Measurements from ENCODE around the gene PCDHGB4.
"Not testable (repeated sequence)": the region's sequence is repeated elsewhere in the genome, so short reads cannot be mapped to it uniquely, and the experiment has no call there.

PCDHGB4 gene

DNA sequence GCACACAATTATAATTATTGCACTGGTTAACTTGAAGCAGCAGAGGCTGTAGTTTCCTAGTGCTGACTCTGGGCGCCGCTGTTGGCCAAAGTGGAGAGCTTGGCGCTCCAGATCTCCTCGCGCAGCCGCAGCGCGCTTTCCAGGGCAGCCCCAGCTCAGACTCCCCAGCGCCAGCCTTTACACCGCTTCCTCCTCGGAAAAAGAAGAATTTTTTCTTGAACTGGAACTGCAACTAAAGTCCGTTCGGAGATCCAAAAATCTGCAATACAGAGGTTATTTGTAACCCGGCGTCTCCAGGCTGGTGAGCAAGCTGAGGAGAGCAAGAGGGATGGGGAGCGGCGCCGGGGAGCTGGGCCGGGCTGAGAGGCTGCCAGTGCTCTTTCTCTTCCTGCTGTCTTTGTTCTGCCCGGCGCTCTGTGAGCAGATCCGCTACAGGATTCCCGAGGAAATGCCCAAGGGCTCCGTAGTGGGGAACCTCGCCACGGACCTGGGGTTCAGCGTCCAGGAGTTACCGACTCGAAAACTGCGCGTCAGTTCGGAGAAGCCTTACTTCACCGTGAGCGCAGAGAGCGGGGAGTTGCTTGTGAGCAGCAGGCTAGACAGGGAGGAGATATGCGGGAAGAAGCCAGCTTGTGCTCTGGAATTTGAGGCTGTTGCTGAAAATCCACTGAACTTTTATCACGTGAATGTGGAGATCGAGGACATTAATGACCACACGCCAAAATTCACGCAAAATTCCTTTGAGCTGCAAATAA is at the start of gene PCDHGB4:
TSS of gene PCDHGB4 (plus strand) at position 142 of the 755 bp plus-strand sequence. CDS start at position 329, 187 bp downstream.
- not testable (repeated sequence) for DNase-seq (ENCODE audit: low spot score)

DNA sequence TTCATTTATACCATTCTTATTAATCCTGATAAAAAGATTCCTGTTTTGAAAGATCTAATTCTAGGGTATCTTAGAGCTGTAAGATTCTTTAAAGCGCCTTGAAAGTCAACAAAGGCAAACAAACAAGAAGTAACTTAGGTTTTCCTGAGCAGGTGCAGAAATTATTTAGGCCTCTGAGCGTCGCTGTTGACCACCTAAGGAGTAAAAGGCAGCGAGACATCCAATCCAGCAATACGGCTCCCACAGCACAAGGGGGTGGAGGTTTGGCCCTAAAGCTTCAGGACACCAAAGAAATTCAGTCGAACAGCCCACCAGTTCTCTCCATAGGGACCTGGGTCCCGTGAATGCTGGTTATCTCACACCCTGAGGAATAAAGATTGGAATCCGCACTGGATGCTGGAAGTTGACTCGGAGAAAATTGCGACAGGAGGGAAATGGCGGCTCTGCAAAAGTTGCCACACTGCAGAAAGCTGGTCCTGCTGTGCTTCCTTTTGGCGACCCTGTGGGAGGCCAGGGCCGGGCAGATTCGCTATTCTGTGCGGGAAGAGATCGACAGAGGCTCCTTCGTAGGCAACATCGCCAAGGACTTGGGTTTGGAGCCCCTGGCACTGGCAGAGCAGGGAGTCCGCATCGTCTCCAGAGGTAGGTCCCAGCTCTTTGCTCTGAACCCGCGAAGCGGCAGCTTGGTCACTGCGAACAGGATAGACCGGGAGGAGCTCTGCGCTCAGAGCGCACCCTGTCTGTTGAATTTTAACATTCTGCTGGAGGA is 48.8 kb upstream of the PCDHGB4 start, which contains the start of gene PCDHGA2:
TSS of gene PCDHGA2 (plus strand) at position 223 of the 769 bp plus-strand sequence.
- no peak for DNase-seq (ENCODE audit: low spot score)

DNA sequence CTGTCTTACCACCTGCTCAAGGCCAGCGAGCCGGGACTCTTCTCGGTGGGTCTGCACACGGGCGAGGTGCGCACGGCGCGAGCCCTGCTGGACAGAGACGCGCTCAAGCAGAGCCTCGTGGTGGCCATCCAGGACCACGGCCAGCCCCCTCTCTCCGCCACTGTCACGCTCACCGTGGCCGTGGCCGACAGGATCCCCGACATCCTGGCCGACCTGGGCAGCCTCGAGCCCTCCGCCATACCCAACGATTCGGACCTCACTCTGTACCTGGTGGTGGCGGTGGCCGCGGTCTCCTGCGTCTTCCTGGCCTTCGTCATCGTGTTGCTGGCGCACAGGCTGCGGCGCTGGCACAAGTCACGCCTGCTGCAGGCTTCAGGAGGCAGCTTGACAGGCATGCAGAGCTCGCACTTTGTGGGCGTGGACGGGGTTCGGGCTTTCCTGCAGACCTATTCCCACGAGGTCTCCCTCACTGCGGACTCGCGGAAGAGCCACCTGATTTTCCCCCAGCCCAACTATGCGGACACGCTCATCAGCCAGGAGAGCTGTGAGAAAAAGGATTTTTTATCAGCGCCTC is 46.6 kb upstream of the PCDHGB4 start:
- not testable (repeated sequence) for DNase-seq (ENCODE audit: low spot score)

DNA sequence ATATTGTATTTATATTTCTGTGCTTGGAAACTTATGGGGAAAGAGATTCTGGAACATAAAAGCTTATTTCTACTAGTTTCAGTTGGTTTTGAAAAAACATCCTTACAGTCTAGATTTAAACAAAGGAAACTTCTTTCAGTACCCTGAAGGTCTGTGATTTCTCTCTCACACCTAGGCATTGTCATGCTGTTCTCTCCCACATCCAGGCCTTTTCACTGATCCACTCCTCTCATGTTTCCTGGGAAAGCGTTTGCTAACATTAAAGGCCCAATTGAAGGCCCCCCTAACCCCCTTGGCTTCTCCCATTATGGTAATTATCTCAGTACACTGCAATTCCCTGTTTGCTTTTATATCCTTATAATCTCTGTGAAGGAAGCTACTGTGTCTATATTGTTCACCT is 44.7 kb upstream of the PCDHGB4 start:
- DNase-seq (ENCODE audit: low spot score), result no peak

DNA sequence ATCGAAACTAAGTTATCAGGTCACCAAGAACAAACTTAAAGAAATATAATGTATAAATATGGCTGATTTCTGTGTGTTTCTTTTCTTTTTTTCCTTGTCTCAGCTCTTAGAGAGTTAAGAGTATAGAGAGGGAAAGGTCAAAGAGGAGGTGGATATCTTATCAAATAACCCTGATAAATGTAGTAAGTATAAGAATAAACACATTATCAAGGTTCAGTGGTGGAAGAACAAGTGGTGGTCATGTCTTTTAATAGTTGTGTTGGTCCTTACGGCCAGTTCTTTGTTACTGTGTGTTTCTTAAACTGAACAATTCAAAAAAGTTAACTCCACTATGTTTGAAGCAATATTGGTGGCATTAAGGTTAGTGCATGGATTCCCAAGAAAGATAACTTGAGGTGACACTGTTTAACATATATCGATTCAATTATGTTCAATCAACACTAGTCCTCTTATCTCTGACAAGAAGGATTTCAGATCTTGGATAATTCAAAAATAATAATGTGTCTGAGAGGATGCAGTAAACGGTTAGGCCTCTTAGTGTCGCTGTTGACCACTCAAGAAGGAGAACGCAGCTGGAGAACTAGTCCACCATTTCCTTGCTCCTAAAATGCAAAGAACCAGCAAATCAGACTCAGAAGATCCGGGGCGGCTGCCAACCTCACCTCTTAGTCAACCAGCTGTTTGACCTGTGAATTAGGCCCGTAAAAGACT is 44.1 kb upstream of the PCDHGB4 start, which contains the start of gene PCDHGA3:
TSS of gene PCDHGA3 (plus strand) at position 588 of the 711 bp plus-strand sequence. CDS start 205 bp downstream, outside the sequence.
- no peak for DNase-seq (ENCODE audit: low spot score)

DNA sequence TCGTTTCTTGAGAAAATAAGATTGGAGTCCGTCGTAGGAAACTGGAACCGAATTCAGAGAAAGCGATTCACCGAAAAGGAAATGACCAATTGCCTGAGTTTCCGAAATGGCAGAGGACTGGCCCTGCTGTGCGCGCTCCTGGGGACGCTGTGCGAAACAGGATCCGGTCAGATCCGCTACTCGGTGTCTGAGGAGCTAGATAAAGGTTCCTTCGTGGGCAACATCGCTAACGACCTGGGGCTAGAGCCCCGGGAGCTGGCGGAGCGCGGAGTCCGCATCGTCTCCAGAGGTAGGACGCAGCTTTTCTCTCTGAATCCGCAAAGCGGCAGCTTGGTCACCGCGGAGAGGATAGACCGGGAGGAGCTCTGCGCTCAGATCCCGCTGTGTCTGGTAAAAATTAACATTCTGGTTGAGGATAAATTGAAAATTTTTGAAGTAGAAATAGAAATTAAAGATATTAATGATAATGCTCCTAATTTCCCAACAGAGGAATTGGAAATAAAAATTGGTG is 43.5 kb upstream of the PCDHGB4 start:
- DNase-seq (ENCODE audit: low spot score), result no peak

DNA sequence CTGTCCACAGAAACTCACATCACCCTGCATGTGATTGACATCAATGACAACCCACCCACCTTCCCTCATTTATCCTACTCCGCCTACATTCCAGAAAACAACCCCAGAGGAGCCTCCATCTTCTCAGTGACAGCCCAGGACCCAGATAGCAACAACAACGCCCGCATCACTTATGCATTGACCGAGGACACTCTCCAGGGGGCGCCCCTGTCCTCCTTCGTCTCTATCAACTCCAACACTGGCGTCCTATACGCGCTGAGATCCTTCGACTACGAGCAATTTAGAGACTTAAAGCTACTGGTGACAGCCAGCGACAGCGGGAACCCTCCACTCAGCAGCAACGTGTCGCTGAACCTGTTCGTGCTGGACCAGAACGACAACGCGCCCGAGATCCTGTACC is 42.2 kb upstream of the PCDHGB4 start:
- no peak for DNase-seq (ENCODE audit: low spot score)

DNA sequence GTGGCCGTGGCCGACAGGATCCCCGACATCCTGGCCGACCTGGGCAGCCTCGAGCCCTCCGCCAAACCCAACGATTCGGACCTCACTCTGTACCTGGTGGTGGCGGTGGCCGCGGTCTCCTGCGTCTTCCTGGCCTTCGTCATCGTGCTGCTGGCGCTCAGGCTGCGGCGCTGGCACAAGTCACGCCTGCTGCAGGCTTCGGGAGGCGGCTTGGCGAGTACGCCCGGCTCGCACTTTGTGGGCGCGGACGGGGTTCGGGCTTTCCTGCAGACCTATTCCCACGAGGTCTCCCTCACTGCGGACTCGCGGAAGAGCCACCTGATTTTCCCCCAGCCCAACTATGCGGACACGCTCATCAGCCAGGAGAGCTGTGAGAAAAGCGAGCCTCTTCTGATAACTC is 41.5 kb upstream of the PCDHGB4 start:
- DNase-seq (ENCODE audit: low spot score), result not testable (repeated sequence)

DNA sequence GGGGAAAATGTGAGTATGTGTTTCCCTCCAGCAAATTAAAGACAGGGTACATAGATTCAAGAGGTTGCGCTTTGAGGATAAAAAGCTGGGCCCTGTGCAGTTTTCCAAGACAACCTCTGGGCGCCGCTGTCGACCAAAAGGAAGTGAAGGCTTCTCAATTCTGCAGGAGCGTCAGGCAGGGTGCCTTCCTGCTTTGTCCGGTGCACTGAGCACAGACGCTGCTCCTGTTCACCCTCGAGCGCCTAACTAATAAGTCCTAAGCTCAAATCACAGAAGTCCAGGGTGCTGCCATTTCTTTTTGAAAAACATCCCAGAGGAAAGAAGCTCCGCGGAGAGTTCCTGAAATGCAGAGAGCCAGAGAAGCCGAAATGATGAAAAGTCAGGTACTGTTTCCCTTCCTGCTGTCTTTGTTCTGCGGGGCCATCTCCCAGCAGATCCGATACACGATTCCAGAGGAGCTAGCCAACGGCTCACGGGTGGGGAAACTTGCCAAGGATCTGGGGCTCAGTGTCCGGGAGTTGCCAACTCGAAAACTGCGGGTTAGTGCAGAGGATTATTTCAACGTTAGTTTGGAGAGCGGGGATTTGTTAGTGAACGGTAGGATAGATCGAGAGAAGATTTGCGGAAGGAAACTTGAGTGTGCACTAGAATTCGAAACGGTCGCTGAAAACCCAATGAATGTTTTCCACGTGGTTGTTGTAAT is 37.4 kb upstream of the PCDHGB4 start, which contains the start of gene PCDHGB1:
TSS of gene PCDHGB1 (plus strand) at position 183 of the 703 bp plus-strand sequence. CDS start at position 345, 162 bp downstream.
- DNase-seq (ENCODE audit: low spot score), result no peak

DNA sequence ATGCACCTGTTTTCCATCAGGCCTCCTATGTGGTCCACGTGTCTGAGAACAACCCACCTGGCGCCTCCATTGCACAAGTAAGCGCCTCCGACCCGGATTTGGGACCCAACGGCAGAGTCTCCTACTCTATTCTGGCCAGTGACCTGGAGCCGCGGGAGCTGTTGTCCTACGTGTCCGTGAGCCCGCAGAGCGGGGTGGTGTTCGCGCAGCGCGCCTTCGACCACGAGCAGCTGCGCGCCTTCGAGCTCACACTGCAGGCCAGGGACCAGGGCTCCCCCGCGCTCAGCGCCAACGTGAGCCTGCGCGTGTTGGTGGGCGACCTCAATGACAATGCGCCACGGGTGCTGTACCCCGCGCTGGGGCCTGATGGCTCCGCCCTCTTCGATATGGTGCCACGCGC is 35.9 kb upstream of the PCDHGB4 start:
- no peak for DNase-seq (ENCODE audit: low spot score)

DNA sequence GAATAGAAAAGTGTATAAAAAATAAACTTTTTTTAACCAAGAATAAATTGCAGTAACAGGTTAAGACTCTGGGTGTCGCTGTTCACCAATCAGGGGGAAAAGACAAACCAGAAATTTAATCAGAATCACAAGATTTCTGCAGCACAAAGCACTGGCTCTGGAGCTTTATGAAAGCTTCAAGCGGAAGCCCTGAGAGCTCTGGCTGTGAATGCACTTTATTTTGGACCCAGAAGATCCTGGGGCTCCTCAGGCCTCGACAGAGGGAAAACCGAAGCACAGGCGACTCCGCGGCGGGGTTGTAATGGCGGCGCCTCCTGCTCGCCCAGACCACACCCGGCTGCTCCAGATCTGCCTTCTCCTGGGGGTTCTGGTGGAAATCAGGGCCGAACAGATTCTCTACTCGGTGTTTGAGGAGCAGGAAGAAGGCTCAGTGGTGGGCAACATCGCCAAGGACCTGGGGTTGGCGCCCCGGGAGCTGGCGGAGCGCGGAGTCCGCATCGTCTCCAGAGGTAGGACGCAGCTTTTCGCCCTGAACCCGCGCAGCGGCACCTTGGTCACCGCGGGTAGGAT is 32.5 kb upstream of the PCDHGB4 start, which contains the start of gene PCDHGA4:
TSS of gene PCDHGA4 (plus strand) at position 122 of the 570 bp plus-strand sequence. CDS start at position 209, 87 bp downstream.
- DNase-seq (ENCODE audit: low spot score), result no peak

DNA sequence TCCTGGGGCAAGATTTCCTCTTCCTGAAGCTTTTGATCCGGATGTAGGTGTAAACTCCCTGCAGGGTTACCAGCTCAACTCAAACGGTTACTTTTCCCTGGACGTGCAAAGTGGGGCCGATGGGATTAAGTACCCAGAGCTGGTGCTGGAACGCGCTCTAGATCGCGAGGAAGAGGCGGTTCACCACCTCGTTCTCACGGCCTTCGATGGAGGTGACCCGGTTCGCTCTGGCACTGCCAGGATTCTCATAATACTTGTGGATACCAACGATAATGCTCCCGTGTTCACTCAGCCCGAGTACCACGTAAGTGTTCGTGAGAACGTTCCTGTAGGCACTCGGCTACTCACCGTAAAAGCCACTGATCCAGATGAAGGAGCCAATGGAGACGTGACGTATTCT is 31.9 kb upstream of the PCDHGB4 start:
- DNase-seq (ENCODE audit: low spot score), result no peak

DNA sequence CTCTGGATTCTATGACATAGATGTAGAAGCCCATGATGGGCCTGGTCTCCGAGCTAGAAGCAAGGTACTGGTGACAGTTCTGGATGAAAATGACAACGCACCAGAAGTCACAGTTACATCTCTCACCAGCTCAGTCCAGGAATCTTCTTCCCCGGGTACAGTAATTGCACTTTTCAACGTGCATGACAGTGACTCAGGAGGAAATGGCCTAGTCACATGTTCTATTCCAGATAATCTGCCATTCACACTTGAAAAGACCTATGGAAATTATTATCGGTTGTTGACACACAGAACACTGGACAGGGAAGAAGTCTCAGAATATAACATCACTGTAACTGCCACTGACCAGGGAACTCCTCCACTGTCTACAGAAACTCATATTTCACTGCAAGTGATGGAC is 31.4 kb upstream of the PCDHGB4 start:
- DNase-seq (ENCODE audit: low spot score), result no peak

DNA sequence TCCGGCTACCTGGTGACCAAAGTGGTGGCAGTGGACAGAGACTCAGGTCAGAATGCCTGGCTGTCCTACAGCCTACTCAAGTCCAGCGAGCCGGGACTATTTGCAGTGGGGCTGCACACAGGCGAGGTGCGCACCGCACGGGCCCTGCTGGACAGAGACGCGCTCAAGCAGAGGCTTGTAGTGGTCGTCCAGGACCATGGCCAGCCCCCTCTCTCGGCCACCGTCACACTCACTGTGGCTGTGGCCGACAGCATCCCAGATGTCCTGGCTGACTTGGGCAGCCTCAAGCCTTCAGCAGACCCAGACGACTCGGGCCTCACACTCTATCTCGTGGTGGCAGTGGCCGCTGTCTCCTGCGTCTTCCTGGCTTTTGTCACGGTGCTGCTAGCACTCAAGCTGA is 30.5 kb upstream of the PCDHGB4 start:
- no peak for DNase-seq (ENCODE audit: low spot score)

DNA sequence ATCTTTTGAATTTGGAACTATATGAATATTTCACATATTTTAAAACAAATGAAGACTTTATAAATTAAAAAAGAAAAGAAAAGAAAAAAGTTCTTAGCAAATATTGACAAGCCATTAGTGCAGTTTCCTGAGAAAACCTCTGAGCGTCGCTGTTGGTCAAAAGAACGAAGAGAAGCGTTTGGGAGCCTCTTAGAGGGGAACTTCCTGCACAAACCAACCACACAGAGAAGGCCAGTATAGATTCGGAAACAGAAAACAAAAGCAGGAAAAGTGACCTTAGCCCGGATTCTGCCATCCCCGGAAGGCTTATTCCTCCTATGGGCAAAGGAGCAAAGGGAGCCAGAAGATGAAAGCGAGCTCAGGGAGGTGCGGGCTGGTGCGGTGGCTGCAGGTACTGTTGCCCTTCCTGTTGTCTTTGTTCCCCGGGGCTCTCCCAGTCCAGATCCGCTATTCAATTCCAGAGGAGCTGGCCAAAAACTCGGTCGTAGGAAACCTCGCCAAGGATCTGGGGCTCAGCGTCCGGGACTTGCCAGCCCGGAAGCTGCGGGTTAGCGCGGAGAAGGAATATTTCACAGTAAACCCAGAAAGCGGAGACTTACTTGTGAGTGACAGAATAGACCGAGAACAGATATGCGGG is 27.6 kb upstream of the PCDHGB4 start, which contains the start of gene PCDHGB2:
TSS of gene PCDHGB2 (plus strand) at position 205 of the 637 bp plus-strand sequence. CDS start at position 347, 142 bp downstream.
- DNase-seq (ENCODE audit: low spot score), result no peak

DNA sequence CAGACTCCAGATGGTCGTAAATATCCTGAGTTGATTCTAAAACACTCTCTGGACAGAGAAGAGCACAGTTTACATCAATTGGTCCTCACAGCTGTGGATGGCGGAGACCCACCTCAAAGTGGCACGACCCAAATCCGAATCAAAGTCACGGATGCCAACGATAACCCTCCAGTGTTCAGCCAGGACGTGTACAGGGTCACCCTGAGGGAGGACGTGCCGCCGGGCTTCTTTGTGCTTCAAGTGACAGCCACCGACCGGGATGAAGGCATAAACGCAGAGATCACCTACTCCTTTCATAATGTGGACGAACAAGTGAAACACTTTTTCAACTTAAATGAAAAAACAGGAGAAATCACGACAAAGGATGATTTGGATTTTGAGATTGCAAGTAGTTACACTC is 26.8 kb upstream of the PCDHGB4 start:
- no peak for DNase-seq (ENCODE audit: low spot score)

DNA sequence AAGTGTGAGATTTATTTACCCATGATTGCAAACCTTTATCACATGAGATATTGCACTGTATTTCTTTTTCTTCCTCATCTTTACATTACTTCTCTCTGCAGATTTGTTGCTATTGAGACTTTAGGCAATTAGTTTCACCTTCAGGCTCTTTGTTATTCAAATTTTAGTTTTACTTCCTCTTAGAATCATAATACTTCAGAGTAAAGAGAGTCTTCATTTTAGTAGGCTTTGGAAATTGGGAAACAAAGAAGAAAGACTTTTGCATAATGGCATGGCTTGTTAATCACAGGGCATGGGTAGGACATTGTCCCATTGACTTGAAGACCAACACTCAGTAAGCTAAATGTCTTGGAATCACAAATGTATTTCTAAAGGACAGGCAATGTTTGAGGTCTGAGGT is 24.8 kb upstream of the PCDHGB4 start:
- DNase-seq (ENCODE audit: low spot score), result no peak

DNA sequence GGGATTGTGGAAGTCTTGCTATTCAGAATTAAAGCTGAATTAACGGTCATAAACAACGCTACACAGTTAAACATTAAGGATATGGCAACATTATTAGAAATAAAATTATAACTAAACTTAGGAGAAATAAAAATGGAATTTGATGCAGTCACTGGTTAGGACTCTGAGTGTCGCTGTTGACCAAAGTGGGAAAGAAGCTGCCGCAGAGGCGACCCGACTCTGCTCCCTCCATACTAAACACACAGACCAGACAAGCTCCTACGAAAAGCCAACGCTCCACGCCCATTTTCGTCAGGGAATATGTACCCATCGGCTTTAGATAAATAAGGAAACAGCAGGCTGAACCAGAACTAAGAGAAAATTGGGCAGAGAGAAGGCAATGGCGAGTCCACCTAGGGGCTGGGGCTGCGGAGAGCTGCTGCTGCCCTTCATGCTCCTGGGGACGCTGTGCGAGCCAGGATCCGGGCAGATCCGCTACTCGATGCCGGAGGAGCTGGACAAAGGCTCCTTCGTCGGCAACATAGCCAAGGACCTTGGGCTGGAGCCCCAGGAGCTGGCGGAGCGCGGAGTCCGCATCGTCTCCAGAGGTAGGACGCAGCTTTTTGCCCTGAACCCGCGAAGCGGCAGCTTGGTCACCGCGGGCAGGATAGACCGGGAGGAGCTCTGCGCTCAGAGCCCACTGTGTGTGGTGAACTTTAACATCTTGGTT is 23.4 kb upstream of the PCDHGB4 start, which contains the start of gene PCDHGA5:
TSS of gene PCDHGA5 (plus strand) at position 211 of the 709 bp plus-strand sequence. CDS start at position 380, 169 bp downstream.
- no peak for DNase-seq (ENCODE audit: low spot score)

All from putamen (tissue), 1 donor.